BLaER1 (cell line): Measurements from ENCODE around the gene CCNG2.

ENCODE experiments used
- H3K27ac ChIP-seq: shearing (Covaris generic); formaldehyde crosslinking; 2 replicates; pipeline ENCODE4 v1.8.1; 2022
- H3K27me3 ChIP-seq: shearing (Covaris generic); formaldehyde crosslinking; 2 replicates; pipeline ENCODE4 v1.8.1; 2022
- H3K36me3 ChIP-seq: shearing (Covaris generic); formaldehyde crosslinking; 2 replicates; pipeline ENCODE4 v1.8.1; 2022
- H3K4me1 ChIP-seq: shearing (Covaris generic); formaldehyde crosslinking; 2 replicates; pipeline ENCODE4 v1.8.1; 2022
- H3K4me2 ChIP-seq: shearing (Covaris generic); formaldehyde crosslinking; 2 replicates; pipeline ENCODE4 v1.8.1; 2022
- H3K4me3 ChIP-seq: shearing (Covaris generic); formaldehyde crosslinking; 2 replicates; pipeline ENCODE4 v1.8.1; 2022
- H3K9ac ChIP-seq: shearing (Covaris generic); formaldehyde crosslinking; 2 replicates; pipeline ENCODE4 v1.8.1; 2022
- H3K9me3 ChIP-seq: shearing (Covaris generic); formaldehyde crosslinking; 2 replicates; pipeline ENCODE4 v1.8.1; 2022
- H4K20me1 ChIP-seq: shearing (Covaris generic); formaldehyde crosslinking; 2 replicates; pipeline ENCODE4 v1.8.1; 2022
- Cebpa-rat ChIP-seq: shearing (Covaris generic); IDR thresholded peaks from 2 replicates; pipeline ENCODE4 v1.8.1; 2022

The CCNG2 gene

DNA sequence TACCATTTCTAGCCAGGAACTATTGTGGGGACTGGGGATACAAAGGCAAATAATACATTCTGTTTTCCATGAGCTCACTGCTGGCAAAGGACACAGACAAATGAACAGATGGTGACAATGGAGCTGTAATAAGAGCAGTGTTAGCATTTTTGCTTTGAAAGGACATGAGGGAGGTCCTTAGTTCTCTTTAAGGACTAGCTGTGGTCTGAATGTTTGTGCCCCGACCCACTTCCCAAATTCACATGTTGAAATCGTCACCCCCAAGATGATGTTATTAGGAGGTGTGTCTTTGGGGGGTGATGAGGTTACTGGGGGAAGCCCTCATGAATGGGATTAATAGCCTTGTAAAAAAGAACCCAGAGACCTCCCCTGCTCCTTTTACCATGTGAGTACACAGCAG lies 30.3 kb downstream of the CCNG2 start:
- Histone ChIP-seq H4K20me1 (no peaks in the 10 kb centered on the region), H3K27ac (no peak overlapping the region), H3K4me2 (no peak overlapping the region), H3K9ac (no peak overlapping the region), H3K9me3 (no peaks in the 10 kb centered on the region), H3K4me1 (peaks cover 9% of the 10 kb centered on the region), H3K36me3 (no peaks in the 10 kb centered on the region), H3K27me3 (no peaks in the 10 kb centered on the region), H3K4me3 (no peak overlapping the region)
- no peak for TF ChIP-seq Cebpa-rat

DNA sequence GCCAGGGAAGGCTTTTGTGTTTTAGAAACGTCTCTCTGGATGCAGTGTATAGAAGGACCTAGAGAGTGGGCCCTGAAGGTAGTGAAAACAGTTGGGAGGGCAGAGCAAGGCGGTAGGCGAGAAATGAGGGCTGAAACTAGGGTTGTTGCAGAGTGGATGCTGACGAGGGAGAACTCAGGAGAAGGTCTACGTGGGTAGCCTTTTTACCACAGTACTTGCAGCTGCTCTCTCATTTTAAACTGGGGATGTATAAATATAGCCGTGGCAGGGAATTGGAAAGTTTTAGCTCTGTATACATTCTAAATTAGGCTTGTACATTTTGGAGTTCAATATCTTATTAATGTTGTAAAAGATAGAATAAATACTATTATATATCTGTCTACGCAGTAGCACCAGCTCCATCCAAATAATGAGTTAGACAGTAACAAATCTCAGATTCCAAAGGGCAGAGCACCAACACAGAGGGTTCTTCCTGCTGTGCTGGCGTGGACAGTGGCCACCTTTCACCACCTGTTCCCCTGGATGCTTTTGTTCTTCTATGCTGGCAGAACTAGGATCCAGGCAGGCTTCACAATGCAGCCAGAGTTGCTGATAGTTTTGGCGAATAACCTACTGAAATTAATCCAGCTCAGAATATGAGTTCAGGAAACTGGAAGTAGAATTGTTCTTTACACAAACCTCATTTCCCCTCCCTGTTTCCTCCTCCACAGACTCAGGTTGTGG lies 31.7 kb downstream of the CCNG2 start:
- Histone ChIP-seq H3K9ac (no peak overlapping the region), H3K4me2 (peak overlapping the region; percentile 17; the same call in 1 of the 2 replicates), H3K36me3 (no peaks in the 10 kb centered on the region), H3K4me1 (peaks cover 15% of the 10 kb centered on the region), H4K20me1 (no peaks in the 10 kb centered on the region), H3K4me3 (no peak overlapping the region), H3K27ac (no peak overlapping the region), H3K27me3 (no peaks in the 10 kb centered on the region), H3K9me3 (no peaks in the 10 kb centered on the region)
- no peak for TF ChIP-seq Cebpa-rat

DNA sequence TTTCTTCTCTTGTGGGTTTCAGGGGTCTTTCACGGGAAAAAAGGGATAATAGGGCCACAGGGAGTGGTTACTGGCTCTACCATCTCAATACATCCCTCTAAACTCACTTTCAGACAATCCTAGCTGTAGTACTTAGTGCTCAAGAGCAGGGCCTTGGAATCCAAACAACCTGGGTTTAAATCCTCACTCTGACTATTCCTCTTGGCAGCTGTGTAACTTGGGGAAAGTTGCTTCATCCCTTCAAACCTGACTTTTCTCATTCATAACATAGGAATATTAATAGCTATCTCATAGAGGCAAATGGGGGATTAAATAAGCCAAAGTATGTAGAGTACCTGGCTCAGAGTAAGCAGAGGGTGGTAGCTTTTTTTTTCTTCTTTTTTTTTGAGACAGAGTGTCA lies 32.4 kb downstream of the CCNG2 start:
- Histone ChIP-seq H3K4me3 (no peak overlapping the region), H3K27me3 (no peaks in the 10 kb centered on the region), H3K9me3 (no peaks in the 10 kb centered on the region), H3K36me3 (no peaks in the 10 kb centered on the region), H4K20me1 (no peaks in the 10 kb centered on the region), H3K4me2 (peak overlapping the region; percentile 17; the same call in 1 of the 2 replicates), H3K4me1 (peaks cover 22% of the 10 kb centered on the region), H3K27ac (no peak overlapping the region), H3K9ac (no peak overlapping the region)
- TF ChIP-seq Cebpa-rat: no peak

DNA sequence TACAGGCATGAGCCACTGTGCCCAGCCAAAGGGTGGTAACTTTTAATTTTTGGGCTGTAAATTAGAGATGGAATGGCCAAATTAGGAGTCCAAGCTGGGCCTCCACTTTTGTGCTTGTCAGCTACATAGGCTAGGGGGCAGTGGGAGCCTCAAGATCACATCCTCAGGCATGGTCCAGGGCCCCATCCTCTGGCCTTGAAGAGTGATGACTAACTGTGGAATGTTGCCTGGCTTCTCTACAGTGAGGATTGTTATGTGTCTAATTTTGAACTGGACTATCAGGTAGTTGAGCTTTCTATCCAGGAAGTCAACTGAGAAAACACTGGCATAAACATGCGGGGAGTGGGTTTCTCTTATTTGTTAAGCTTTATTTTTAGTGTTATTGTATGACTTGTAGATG lies 33.0 kb downstream of the CCNG2 start:
- H3K36me3 ChIP-seq: no peaks in the 10 kb centered on the region
- H3K27ac ChIP-seq: no peak overlapping the region
- H3K4me2 ChIP-seq: no peak overlapping the region
- H3K9me3 ChIP-seq: no peaks in the 10 kb centered on the region
- no peak for TF ChIP-seq Cebpa-rat
- no peak overlapping the region for H3K4me3 ChIP-seq
- no peaks in the 10 kb centered on the region for H4K20me1 ChIP-seq
- no peaks in the 10 kb centered on the region for H3K27me3 ChIP-seq
- no peak overlapping the region for H3K9ac ChIP-seq
- H3K4me1 ChIP-seq: peaks cover 29% of the 10 kb centered on the region

DNA sequence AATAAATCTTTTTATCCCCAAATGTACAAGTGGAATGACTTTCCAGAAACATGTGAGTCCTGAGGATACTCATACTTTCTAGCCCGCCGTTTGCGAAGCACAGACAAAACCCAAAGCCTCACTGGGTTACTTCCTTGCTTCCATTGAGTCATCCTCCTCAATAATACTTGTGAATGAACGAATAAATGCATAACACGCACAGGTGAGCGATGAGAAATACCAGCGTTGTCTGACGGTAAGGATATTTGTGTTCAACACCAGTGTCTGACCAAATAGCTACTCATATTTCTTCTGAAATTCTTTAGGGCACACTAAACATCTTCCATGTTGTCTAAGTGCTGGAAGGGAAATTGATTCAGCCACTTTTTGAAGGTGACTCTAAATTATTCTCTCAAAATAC lies 36.0 kb downstream of the CCNG2 start:
- peak overlapping the region; percentile 50; the same call in 1 of the 2 replicates for H3K4me3 ChIP-seq
- no peaks in the 10 kb centered on the region for H3K27me3 ChIP-seq
- no peak overlapping the region for H3K9ac ChIP-seq
- H3K36me3 ChIP-seq: no peaks in the 10 kb centered on the region
- H3K4me1 ChIP-seq: peaks cover 31% of the 10 kb centered on the region
- no peak for TF ChIP-seq Cebpa-rat
- peak overlapping the region; percentile 79 for H3K4me2 ChIP-seq
- no peaks in the 10 kb centered on the region for H3K9me3 ChIP-seq
- H3K27ac ChIP-seq: no peak overlapping the region
- no peaks in the 10 kb centered on the region for H4K20me1 ChIP-seq

DNA sequence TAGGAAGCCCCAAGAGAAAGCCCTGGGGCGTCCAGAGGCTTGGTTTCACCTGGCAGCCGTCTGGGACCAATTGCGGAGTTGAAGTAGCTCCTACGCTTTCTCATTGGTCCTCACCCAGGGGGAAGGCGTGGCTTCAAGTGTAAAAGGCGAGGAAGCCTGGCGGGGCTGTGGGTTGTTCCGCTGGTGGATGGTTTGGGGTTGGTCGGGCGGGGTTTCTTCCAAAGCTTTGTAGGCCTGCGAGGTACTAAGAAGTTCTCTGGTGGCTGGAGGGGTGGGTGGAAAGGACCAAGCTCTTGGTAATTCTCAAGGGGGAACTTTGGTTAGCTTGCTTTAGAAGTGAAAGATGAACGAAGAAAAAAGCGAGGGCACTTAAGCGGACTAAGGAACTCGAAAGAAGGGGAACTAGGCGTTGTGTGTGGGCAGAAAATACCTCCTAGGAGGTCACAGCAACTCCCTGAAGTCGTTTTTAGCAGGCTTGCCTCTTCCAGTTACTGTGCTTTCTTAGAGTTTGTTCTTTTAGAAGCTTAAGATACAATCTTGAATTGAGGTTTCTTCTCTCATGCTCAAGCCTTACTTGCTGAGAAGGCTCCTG lies 36.6 kb downstream of the CCNG2 start:
- Histone ChIP-seq H3K9me3 (no peaks in the 10 kb centered on the region), H3K4me2 (peak overlapping the region; percentile 79), H3K27ac (peak overlapping the region; percentile 64), H4K20me1 (no peaks in the 10 kb centered on the region), H3K27me3 (no peaks in the 10 kb centered on the region), H3K4me3 (peak overlapping the region; percentile 50), H3K4me1 (peaks cover 28% of the 10 kb centered on the region), H3K36me3 (no peaks in the 10 kb centered on the region), H3K9ac (peak overlapping the region; percentile 59)
- TF ChIP-seq Cebpa-rat: no peak

DNA sequence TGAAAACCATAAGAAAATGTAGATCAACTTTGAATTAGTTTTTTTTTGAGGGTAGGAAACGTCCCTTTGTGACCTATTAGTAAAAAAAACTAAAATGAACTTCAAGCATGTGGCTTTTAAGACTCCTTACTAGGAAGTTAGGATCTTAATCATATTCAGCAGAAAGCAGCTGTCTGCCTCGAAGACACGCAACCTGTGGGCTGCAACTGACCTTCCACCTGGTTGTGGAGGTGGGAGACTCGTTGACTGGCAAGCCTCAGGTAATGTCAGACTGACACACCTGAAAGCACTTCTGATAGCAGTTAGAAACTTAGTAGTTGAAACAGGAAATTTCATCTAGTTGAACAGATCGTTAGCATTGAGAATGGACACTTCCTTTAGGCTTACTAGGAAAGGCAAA lies 37.4 kb downstream of the CCNG2 start:
- no peaks in the 10 kb centered on the region for H4K20me1 ChIP-seq
- peaks cover 22% of the 10 kb centered on the region for H3K4me1 ChIP-seq
- no peaks in the 10 kb centered on the region for H3K27me3 ChIP-seq
- no peak for TF ChIP-seq Cebpa-rat
- peak overlapping the region; percentile 64; the same call in 1 of the 2 replicates for H3K27ac ChIP-seq
- H3K4me3 ChIP-seq: 0 out of 2 replicates have a peak overlapping the region, but pooled peaks have one; percentile 50
- peak overlapping the region; percentile 59 for H3K9ac ChIP-seq
- no peaks in the 10 kb centered on the region for H3K36me3 ChIP-seq
- H3K9me3 ChIP-seq: no peaks in the 10 kb centered on the region
- peak overlapping the region; percentile 79 for H3K4me2 ChIP-seq

DNA sequence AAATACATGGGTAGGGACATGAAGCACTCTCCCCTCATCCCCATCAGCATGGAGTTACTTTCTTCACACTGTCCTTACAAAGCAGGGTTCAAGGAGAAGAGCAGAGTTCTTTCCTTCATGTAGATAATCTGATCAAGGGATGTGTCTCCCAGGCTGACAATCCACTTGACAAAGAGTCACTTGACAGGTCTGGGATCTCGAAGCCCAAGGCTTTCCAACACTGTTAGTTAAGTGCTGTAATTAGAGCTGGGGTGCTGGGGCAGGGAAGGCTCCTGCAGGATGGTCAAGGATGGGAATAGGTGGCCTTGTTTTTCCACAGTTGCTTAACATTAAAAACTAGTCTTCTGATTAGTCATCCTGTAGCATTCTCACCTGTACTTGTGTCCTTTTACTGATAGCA lies 38.0 kb downstream of the CCNG2 start:
- Histone ChIP-seq H3K4me1 (peaks cover 22% of the 10 kb centered on the region), H4K20me1 (no peaks in the 10 kb centered on the region), H3K4me3 (no peak overlapping the region), H3K9ac (no peak overlapping the region), H3K36me3 (no peaks in the 10 kb centered on the region), H3K4me2 (peak overlapping the region; percentile 79), H3K27me3 (no peaks in the 10 kb centered on the region), H3K27ac (no peak overlapping the region), H3K9me3 (no peaks in the 10 kb centered on the region)
- no peak for TF ChIP-seq Cebpa-rat

DNA sequence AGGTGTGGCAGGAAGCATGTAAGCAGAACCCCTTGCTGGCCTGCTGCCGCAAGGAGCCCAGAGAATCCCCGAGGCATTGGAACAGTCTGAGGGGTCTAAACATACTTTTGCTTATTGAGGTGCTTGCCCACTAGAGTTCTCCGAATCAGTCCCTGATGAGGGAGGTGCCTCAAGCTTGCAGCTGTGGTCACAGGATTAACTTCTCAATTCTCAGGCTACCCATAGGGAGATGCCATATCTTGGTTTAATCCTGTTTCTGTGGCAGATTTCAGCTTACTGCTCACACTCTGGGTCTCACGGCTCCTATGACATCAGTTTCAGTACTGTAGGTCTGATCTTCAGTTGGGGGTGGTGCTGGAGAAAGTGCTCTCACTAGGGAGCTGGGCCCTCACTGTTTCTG lies 39.9 kb downstream of the CCNG2 start:
- H3K27ac ChIP-seq: no peak overlapping the region
- H3K36me3 ChIP-seq: no peaks in the 10 kb centered on the region
- no peak for TF ChIP-seq Cebpa-rat
- no peak overlapping the region for H3K9ac ChIP-seq
- H3K9me3 ChIP-seq: no peaks in the 10 kb centered on the region
- H3K4me3 ChIP-seq: no peak overlapping the region
- H4K20me1 ChIP-seq: no peaks in the 10 kb centered on the region
- H3K4me1 ChIP-seq: peaks cover 22% of the 10 kb centered on the region
- no peak overlapping the region for H3K4me2 ChIP-seq
- no peaks in the 10 kb centered on the region for H3K27me3 ChIP-seq

DNA sequence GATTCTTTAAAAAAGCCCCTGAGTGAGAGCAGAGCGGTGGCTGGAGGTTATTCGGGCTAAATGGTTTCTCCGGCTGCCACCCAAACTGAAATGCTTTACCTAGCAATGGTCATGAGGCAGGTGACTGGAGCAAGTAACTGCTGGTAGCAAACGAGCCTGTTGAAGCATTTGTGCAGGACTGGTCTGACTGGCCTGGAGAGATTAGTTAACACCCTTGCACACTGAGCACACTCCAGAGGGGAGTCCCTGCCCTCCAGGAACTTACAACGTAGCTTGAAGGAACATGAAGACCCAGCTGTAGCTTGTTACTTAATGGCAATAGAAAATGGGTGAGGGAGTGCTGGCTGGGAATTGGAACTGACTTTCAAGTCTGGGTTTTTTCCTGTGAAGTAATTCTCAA lies 40.4 kb downstream of the CCNG2 start:
- Histone ChIP-seq H3K27me3 (no peaks in the 10 kb centered on the region), H3K27ac (no peak overlapping the region), H3K4me1 (peaks cover 22% of the 10 kb centered on the region), H3K4me3 (no peak overlapping the region), H3K9me3 (no peaks in the 10 kb centered on the region), H3K9ac (no peak overlapping the region), H3K36me3 (no peaks in the 10 kb centered on the region), H3K4me2 (no peak overlapping the region), H4K20me1 (no peaks in the 10 kb centered on the region)
- TF ChIP-seq Cebpa-rat: no peak
